Pancreas (tissue), 10 donors: ENCODE data around the gene RAE1. TPM values are rescaled to one million over a fixed set of nuclear protein-coding genes. Genes with fewer than 3 reads are reported as not detected.
A peak's percentile ranks its signal among the peaks of the same experiment; 100 is the strongest.

Experiments
- ATAC-seq, 4 donors: fragments of 200-7000 bp; cut with Tn5 transposase; one replicate each; pipeline versions ENCODE4 v1.8.0 to v1.9.1; 2020; ENCODE audit warnings: mild to moderate bottlenecking in 4 of 4, moderate library complexity in 4 of 4
- DNase-seq, 6 donors: peaks; one replicate each; pipeline ENCODE4 v3.0.0-alpha.2; 2020
- FAIRE-seq: peaks from 2 replicates; lab custom pipeline; 2012; peaks lifted over from hg19 to GRCh38; lab: Jason Lieb, UNC
- H3K27ac ChIP-seq, 4 donors: fragments of 200-600 bp; sonication (generic); 1 replicate in 3 of 4; 2 replicates in 1 of 4; pipeline versions ENCODE4 v1.5.0 to v1.8.0; 2020
- H3K27me3 ChIP-seq, 4 donors: fragments of 200-600 bp; one replicate each; pipeline ENCODE4 v1.8.0; 2021
- H3K36me3 ChIP-seq, 3 donors: fragments of 200-600 bp; sonication (generic) in 1 of 3; one replicate each; pipeline versions ENCODE4 v1.5.0 to v1.8.0; 2020 to 2021
- H3K4me1 ChIP-seq, 3 donors: fragments of 200-600 bp; one replicate each; pipeline ENCODE4 v1.8.0; 2021
- H3K4me3 ChIP-seq, 4 donors: fragments of 200-600 bp; sonication (generic) in 2 of 4; one replicate each; pipeline versions ENCODE4 v1.5.0 to v1.8.0; 2020 to 2021
- H3K9me3 ChIP-seq, 4 donors: fragments of 200-600 bp; one replicate each; pipeline ENCODE4 v1.8.0; 2021
- WGBS, 2 donors: extraction: QIAGEN DNeasy Blood & Tissue Kit; methylation state at CpG; one replicate each; pipeline ENCODE4 v1.1.7; 2013; 5-methylcytosine and 5-hydroxymethylcytosine counted together
- intact Hi-C, 3 donors: fragments of 100-400 bp; cut with DNase I; formaldehyde crosslinking; loops; one replicate each; pipeline versions ENCODE4 v1.11.1 to v1.14.2; 2022
- polyA plus RNA-seq, 2 donors: library from polyadenylated mRNA; stranded (reverse); fragments of 200-250 nt; gene quantifications; one replicate each; pipeline ENCODE4 v1.2.3, GENCODE V29; 2013
- total RNA-seq, 6 donors: library from RNA; stranded (reverse); fragmentation: NEBNext Ultra II Directional in 4 of 6; extraction: Animal tissue kit (Norgen Biotek cat#: 25700) in 4 of 6; gene quantifications; one replicate each; pipeline versions ENCODE4 v1.2.1 to v1.2.4, GENCODE V29; 2021 to 2023
- TF ChIP-seq, protein P1 (sequence below), 4 donors: fragments of 200-600 bp; sonication (generic) in 3 of 4; IDR thresholded peaks; one replicate each; pipeline versions ENCODE4 v1.5.0 to v1.8.0; 2021; ENCODE audit warnings: antibody characterized with exemption in 4 of 4
- donor health status: healthy with polysubstance abuse.
- donor health status: DM: no; HTN: no; CAD: no; lungs with moderate emphysema.
- donor health status: DM: no; HTN: no; CAD: no.
- donor health status: control.
- donor health status: control.
- donor health status: Bipolar disorder and iron deficiency.
- donor health status: DM: yes; HTN: yes; CAD: no.
- donor health status: DM: no; HTN: no; CAD: no.
- donor health status: DM: no; HTN: no; CAD: no.
- donor health status: DM: yes; HTN: yes; CAD: no.

The RAE1 gene
- total and polyA plus RNA-seq, 8 donors: 4.3 to 13.5 (median 6.6) TPM

DNA sequence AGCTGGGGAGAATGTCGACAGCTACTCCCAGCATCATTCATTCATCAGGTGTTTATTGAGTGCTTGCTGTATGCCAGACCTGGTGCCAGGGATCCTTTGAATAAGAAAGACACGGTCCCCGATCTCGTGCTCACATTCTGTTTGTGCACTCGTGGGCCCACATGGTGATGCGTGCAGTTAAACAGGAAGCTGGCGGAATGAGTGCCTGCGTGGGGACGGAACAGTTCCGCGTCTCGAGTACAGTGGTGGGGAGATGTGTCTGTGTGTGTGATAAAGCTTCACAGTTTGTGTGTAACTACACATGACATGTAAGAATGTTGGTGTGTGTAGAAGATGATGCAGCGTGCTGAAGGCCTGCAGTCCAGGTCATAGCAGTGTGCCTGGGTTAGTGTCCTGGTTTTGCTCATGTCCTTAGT, 46.6 kb downstream of the RAE1 start:
- Histone ChIP-seq H3K4me3 (no peak overlapping the region), H3K9me3 (no peaks in the 10 kb centered on the region), H3K4me1 (peaks cover 0 to 2% (median 0%) of the 10 kb centered on the region in 3 donors), H3K36me3 (no peaks in the 10 kb centered on the region), H3K27ac (no peak overlapping the region), H3K27me3 (no peaks in the 10 kb centered on the region)
- ATAC-seq (peak in 1 of 4 donors; percentile 4), FAIRE-seq (no peak), DNase-seq (peak in 3 of 6 donors; percentile 8 to 48 (median 31))
- TF ChIP-seq, protein P1, sequence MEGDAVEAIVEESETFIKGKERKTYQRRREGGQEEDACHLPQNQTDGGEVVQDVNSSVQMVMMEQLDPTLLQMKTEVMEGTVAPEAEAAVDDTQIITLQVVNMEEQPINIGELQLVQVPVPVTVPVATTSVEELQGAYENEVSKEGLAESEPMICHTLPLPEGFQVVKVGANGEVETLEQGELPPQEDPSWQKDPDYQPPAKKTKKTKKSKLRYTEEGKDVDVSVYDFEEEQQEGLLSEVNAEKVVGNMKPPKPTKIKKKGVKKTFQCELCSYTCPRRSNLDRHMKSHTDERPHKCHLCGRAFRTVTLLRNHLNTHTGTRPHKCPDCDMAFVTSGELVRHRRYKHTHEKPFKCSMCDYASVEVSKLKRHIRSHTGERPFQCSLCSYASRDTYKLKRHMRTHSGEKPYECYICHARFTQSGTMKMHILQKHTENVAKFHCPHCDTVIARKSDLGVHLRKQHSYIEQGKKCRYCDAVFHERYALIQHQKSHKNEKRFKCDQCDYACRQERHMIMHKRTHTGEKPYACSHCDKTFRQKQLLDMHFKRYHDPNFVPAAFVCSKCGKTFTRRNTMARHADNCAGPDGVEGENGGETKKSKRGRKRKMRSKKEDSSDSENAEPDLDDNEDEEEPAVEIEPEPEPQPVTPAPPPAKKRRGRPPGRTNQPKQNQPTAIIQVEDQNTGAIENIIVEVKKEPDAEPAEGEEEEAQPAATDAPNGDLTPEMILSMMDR (IDR thresholded peaks at IDR 0.05): no peak
- 70 to 79% methylated on average over 13 of the region's 13 CpGs for WGBS, 2 donors
- intact Hi-C loops: no loop called here

DNA sequence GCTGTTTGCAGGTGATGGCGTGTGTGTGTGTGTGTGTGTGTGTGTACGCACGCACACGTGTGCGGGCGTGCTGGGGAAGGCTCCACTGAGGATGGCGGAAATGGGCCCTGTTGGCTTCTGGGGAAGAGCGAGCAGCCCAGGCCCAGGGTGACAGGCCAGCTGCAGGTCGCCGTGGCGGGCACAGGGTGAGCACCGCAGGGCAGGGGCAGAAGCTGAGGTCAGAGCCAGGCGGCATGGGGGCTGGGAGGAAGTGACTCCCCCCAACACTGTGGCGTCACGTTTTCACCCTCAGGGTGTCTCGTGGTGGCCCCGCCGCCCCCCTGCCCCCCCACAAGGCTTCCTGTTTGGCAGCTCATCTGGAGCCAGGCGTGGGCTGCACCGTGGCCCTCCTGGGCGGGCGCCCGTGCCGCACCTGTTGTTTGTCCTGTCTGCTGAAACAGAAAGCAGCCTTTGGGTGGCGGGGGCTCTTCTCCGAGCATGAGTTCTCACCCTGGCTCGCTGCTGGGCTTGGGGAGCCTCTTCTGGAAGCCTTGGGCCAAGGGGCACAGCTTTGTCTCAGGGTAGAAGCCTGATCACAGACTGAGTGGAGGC, 47.3 kb downstream of the RAE1 start:
- ATAC-seq: peak in 3 of 4 donors; percentile 44 to 46 (median 45)
- Histone ChIP-seq H3K4me1 (no peaks in the 10 kb centered on the region), H3K4me3 (no peak overlapping the region), H3K9me3 (no peaks in the 10 kb centered on the region), H3K36me3 (no peaks in the 10 kb centered on the region), H3K27me3 (no peaks in the 10 kb centered on the region), H3K27ac (peak overlapping the region in 1 of 4 donors; percentile 23)
- WGBS, 2 donors: 46 to 79% methylated on average over 26 to 27 of the region's 27 CpGs
- FAIRE-seq: no peak
- TF ChIP-seq, protein P1 (IDR thresholded peaks at IDR 0.05): no peak
- intact Hi-C loops: no loop called here
- DNase-seq: peak in 4 of 6 donors; percentile 25 to 76 (median 48)

DNA sequence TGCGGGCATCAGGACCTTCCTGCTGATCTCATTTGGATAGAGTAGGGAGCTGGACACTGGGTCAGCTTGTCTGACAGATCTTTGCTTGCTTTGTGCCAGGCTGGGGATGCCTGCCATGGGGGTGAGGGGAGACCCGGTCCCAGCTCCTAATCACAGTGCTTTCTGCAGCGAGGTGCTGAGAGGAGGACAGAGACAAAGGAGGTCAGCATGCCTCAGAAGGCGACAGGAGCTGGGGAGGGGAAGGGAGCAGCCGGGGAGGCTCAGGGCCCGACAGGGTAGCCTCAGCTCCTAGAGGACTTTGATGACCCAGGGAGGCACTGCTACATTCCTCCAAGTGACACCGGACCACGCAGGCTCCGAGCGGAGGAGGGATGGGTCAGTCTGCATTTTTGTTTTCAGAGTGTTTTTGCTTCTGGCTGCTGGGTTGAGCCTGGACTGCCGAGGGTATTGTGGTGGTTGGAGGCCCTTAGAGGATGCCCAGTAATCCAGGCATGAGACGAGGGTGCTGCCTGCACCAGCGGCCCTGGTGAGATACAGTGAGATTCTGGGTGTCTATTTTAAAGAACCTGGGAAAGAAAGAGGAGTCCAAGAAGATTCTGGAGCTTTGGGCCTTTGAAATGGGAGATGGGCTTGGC, 48.0 kb downstream of the RAE1 start:
- ATAC-seq: no peak
- 71 to 80% methylated on average over 13 of the region's 13 CpGs for WGBS, 2 donors
- TF ChIP-seq, protein P1 (IDR thresholded peaks at IDR 0.05): no peak
- no peak overlapping the region for H3K4me3 ChIP-seq
- no peaks in the 10 kb centered on the region for H3K9me3 ChIP-seq
- H3K36me3 ChIP-seq: peaks cover 0 to 5% (median 0%) of the 10 kb centered on the region in 3 donors
- H3K4me1 ChIP-seq: no peaks in the 10 kb centered on the region
- no peaks in the 10 kb centered on the region for H3K27me3 ChIP-seq
- H3K27ac ChIP-seq: peak overlapping the region in 1 of 4 donors; percentile 23
- peak in 3 of 6 donors; percentile 14 to 43 (median 36) for DNase-seq
- FAIRE-seq: no peak
- intact Hi-C loops: no loop called here

DNA sequence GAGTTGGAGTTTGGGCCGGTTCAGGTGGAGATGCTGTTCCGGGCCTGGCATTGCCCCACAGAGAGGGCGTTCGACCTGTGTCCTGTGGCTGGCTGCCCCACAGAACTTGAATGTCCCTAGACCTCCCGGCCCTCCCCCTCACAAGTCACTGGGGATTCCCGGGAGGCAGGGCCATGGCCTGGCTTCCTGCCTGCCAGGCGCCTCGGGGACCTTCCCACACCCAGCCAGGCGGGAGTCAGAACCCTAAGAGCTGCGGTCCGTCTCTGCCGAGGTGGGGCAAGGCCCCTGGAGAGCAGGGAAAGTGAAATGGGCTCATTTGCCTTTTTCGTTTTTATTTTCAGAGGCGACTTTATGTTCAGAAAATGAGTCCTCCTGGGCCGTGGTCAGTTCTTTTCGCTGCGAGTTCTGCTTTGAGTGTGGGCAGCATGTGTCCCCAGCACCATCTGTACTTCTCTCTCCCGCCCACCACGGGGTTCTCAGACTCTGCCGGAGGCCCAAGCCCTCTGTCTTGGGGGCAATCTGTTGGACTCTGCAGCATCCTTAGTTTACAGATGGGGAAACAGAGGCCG, 48.6 kb downstream of the RAE1 start:
- intact Hi-C loops: no loop called here
- DNase-seq (peak in 3 of 6 donors; percentile 17 to 57 (median 48)), ATAC-seq (peak in 3 of 4 donors; percentile 13 to 68 (median 20)), FAIRE-seq (no peak)
- no peaks in the 10 kb centered on the region for H3K9me3 ChIP-seq
- TF ChIP-seq, protein P1 (IDR thresholded peaks at IDR 0.05): no peak
- no peaks in the 10 kb centered on the region for H3K4me1 ChIP-seq
- H3K27me3 ChIP-seq: no peaks in the 10 kb centered on the region
- H3K4me3 ChIP-seq: no peak overlapping the region
- 53 to 67% methylated on average over 21 of the region's 21 CpGs for WGBS, 2 donors
- H3K27ac ChIP-seq: no peak overlapping the region
- H3K36me3 ChIP-seq: peaks cover 0 to 5% (median 0%) of the 10 kb centered on the region in 3 donors
